DOHH2 (cell line): ENCODE results near the gene LRPPRC.

Experiments used
- H3F3A ChIP-seq: fragments of 200-600 bp; sonication (generic), shearing (Covaris generic); 2 replicates; pipeline ENCODE4 v1.6.0; 2016; ENCODE audit warnings: antibody characterized with exemption, mild to moderate bottlenecking; ENCODE audit not compliant: control insufficient read depth, insufficient read depth
- H3K27ac ChIP-seq: fragments of 200-600 bp; sonication (generic); 2 replicates; pipeline ENCODE4 v1.5.1; 2014; ENCODE audit warnings: low read depth, mild to moderate bottlenecking, low read length, moderate library complexity
- H3K27me3 ChIP-seq: fragments of 200-600 bp; sonication (generic); 2 replicates; pipeline ENCODE4 v1.6.1; 2014; ENCODE audit warnings: mild to moderate bottlenecking, low read length, mixed read lengths; ENCODE audit not compliant: control insufficient read depth
- H3K36me3 ChIP-seq: fragments of 200-600 bp; sonication (generic); 2 replicates; pipeline ENCODE4 v1.6.1; 2014; ENCODE audit warnings: mild to moderate bottlenecking, low read length, moderate library complexity, mixed read lengths; ENCODE audit not compliant: control insufficient read depth
- H3K4me1 ChIP-seq: fragments of 200-600 bp; sonication (generic); 2 replicates; pipeline ENCODE4 v1.6.1; 2014; ENCODE audit warnings: mild to moderate bottlenecking, low read length, mixed read lengths; ENCODE audit not compliant: control insufficient read depth
- H3K4me2 ChIP-seq: fragments of 200-600 bp; sonication (generic); 2 replicates; pipeline ENCODE4 v1.6.0; 2014; ENCODE audit warnings: mild to moderate bottlenecking, low read length, moderate library complexity
- H3K4me3 ChIP-seq: fragments of 200-600 bp; sonication (generic); 2 replicates; pipeline ENCODE4 v1.5.1; 2014; ENCODE audit warnings: mild to moderate bottlenecking, low read length, mixed read lengths
- H3K79me2 ChIP-seq: fragments of 200-600 bp; sonication (generic); 2 replicates; pipeline ENCODE4 v1.6.1; 2014; ENCODE audit warnings: mild to moderate bottlenecking, low read length, mixed read lengths; ENCODE audit not compliant: control insufficient read depth
- H3K9me2 ChIP-seq: fragments of 200-600 bp; sonication (generic); replicated peaks from 2 replicates; pipeline ENCODE4 v1.6.1; 2014; ENCODE audit warnings: mild to moderate bottlenecking, low read length, mixed read lengths; ENCODE audit not compliant: control insufficient read depth
- H3K9me3 ChIP-seq: fragments of 200-600 bp; sonication (generic); 2 replicates; pipeline ENCODE4 v1.6.1; 2014; ENCODE audit warnings: antibody characterized with exemption, low read length, mixed read lengths; ENCODE audit not compliant: control insufficient read depth, insufficient read depth
- H4K20me1 ChIP-seq: fragments of 200-600 bp; sonication (generic); 2 replicates; pipeline ENCODE4 v1.6.0; 2014; ENCODE audit warnings: low read depth, mild to moderate bottlenecking, antibody characterized with exemption, low read length, moderate library complexity; ENCODE audit not compliant: control insufficient read depth, insufficient read depth
- CTCF ChIP-seq: fragments of 200-600 bp; sonication (generic); IDR thresholded peaks from one replicate; pipeline ENCODE4 v1.5.1; 2014; ENCODE audit warnings: antibody characterized with exemption, mild to moderate bottlenecking, low read depth, low read length; ENCODE audit not compliant: poor library complexity, severe bottlenecking
- EZH2phosphoT487 ChIP-seq: fragments of 200-600 bp; sonication (generic); IDR thresholded peaks from 2 replicates; pipeline ENCODE4 v1.6.1; 2017; ENCODE audit warnings: borderline replicate concordance, mild to moderate bottlenecking, antibody characterized with exemption, low read length, moderate library complexity, mixed read lengths

Gene LRPPRC

GRCh38 chr2:43854671-43855070 is 141.1 kb downstream of the LRPPRC start:
- H3K9me2 ChIP-seq = no peaks in the 10 kb centered on the region
- H3K27ac ChIP-seq = no peak overlapping the region
- no peaks in the 10 kb centered on the region for H4K20me1 ChIP-seq
- H3K79me2 ChIP-seq = no peaks in the 10 kb centered on the region
- no peaks in the 10 kb centered on the region for H3F3A ChIP-seq
- no peak overlapping the region for H3K4me2 ChIP-seq
- H3K4me3 ChIP-seq = no peak overlapping the region
- no peaks in the 10 kb centered on the region for H3K4me1 ChIP-seq
- peaks cover 4% of the 10 kb centered on the region for H3K27me3 ChIP-seq
- TF ChIP-seq EZH2phosphoT487 (no peak), CTCF (no peak)
- no peaks in the 10 kb centered on the region for H3K9me3 ChIP-seq
- no peaks in the 10 kb centered on the region for H3K36me3 ChIP-seq

GRCh38 chr2:43853141-43854081 is 142.4 kb downstream of the LRPPRC start:
- H3K9me3 ChIP-seq = no peaks in the 10 kb centered on the region

DNA sequence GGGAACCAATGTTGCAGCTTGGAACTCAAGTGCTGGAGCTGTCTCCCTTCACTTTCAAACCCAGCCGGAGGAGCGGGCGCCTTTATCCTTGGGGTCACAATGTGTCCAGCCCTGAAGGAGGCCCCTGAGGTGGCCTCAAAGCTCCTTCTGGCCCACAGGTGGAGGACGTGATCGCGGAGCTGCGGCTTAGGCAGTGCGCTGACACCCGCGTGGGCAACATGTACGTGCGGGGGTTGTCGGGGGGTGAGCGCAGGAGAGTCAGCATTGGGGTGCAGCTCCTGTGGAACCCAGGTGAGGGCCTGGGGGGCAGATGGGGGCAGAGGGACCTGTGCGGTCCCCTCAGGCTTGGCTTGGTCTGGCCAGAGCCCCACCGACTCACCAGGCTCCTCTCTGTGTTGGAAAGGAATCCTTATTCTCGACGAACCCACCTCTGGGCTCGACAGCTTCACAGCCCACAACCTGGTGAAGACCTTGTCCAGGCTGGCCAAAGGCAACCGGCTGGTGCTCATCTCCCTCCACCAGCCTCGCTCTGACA is 143.5 kb downstream of the LRPPRC start:
- Histone ChIP-seq H3K79me2 (no peaks in the 10 kb centered on the region), H3K9me2 (no peaks in the 10 kb centered on the region)

More at GRCh38 chr2:43853141-43854081, 142.4 kb downstream of the LRPPRC start:
- H3K36me3 ChIP-seq = no peaks in the 10 kb centered on the region
- no peaks in the 10 kb centered on the region for H3K9me2 ChIP-seq
- no peak for TF ChIP-seq EZH2phosphoT487
- TF ChIP-seq CTCF = no peak
- H3K4me2 ChIP-seq = no peak overlapping the region
- no peaks in the 10 kb centered on the region for H3F3A ChIP-seq
- no peak overlapping the region for H3K4me3 ChIP-seq
- peaks cover 2% of the 10 kb centered on the region for H3K4me1 ChIP-seq
- H3K27me3 ChIP-seq = peaks cover 4% of the 10 kb centered on the region
- H3K79me2 ChIP-seq = no peaks in the 10 kb centered on the region
- H4K20me1 ChIP-seq = no peaks in the 10 kb centered on the region
- no peak overlapping the region for H3K27ac ChIP-seq

More for the DNA sequence above, 143.5 kb downstream of the LRPPRC start:
- TF ChIP-seq CTCF (no peak), EZH2phosphoT487 (no peak)
- Histone ChIP-seq H3K27me3 (peaks cover 4% of the 10 kb centered on the region), H4K20me1 (no peaks in the 10 kb centered on the region), H3K27ac (no peak overlapping the region), H3K4me2 (no peak overlapping the region), H3K4me1 (peaks cover 9% of the 10 kb centered on the region), H3F3A (no peaks in the 10 kb centered on the region), H3K36me3 (no peaks in the 10 kb centered on the region), H3K4me3 (no peak overlapping the region), H3K9me3 (no peaks in the 10 kb centered on the region)
